H1 (cell line): ENCODE results near the gene CFAP74. TPM values are rescaled to one million over a fixed set of nuclear protein-coding genes. Genes with fewer than 3 reads are reported as not detected.

Experiments
- CTCF ChIA-PET: fragments of 300-600 bp; sonication (Branson Sonifier 250); formaldehyde crosslinking; loops from one replicate; lab custom pipeline; 2021; ENCODE audit not compliant: partially characterized antibody; lab: Charles Lee
- POLR2A ChIA-PET: fragments of 300-600 bp; sonication (Branson Sonifier 250); formaldehyde crosslinking; loops from one replicate; lab custom pipeline; 2021; ENCODE audit warnings: inconsistent platforms; ENCODE audit not compliant: partially characterized antibody; lab: Charles Lee
- DNase-seq, 2 experiments: peaks; one replicate each; pipeline versions ENCODE4 v3.0.0 to v3.0.0-alpha.2; 2010 to 2022; ENCODE audit warnings: low spot score in 2 of 2, low read depth in 1 of 2, mixed read lengths in 1 of 2
- FAIRE-seq: peaks from 2 replicates; lab custom pipeline; 2011; peaks lifted over from hg19 to GRCh38; lab: Jason Lieb, UNC
- H2AFZ ChIP-seq: 2 replicates; pipeline ENCODE4 v1.8.1; 2012; ENCODE audit warnings: low read length, inconsistent platforms
- H2AK5ac ChIP-seq: 2 replicates; pipeline ENCODE4 v1.6.1; 2013; ENCODE audit warnings: low read depth, low read length
- H2BK120ac ChIP-seq: replicated peaks from 2 replicates; pipeline ENCODE3; 2013; ENCODE audit warnings: low read depth, low read length, inconsistent platforms
- H2BK12ac ChIP-seq: 2 replicates; pipeline ENCODE4 v1.6.1; 2013; ENCODE audit warnings: low read depth, low read length
- H2BK15ac ChIP-seq: 2 replicates; pipeline ENCODE4 v1.6.1; 2013; ENCODE audit warnings: low read length
- H2BK20ac ChIP-seq: 2 replicates; pipeline ENCODE4 v1.6.1; 2013; ENCODE audit warnings: low read length
- H2BK5ac ChIP-seq: 2 replicates; pipeline ENCODE4 v1.6.1; 2013; ENCODE audit warnings: low read depth, low read length
- H3K14ac ChIP-seq: 2 replicates; pipeline ENCODE4 v1.6.1; 2013; ENCODE audit warnings: inconsistent platforms; ENCODE audit not compliant: insufficient read length
- H3K18ac ChIP-seq: 2 replicates; pipeline ENCODE4 v1.6.1; 2013; ENCODE audit warnings: low read length; ENCODE audit errors: extremely low read depth
- H3K23ac ChIP-seq: 2 replicates; pipeline ENCODE4 v1.6.1; 2013; ENCODE audit warnings: inconsistent platforms; ENCODE audit not compliant: insufficient read length
- H3K23me2 ChIP-seq: 2 replicates; pipeline ENCODE4 v1.6.1; 2013; ENCODE audit warnings: low read depth, low read length
- H3K27ac ChIP-seq: 2 replicates; pipeline ENCODE4 v1.6.1; 2011; ENCODE audit warnings: low read depth, low read length, inconsistent platforms
- H3K27me3 ChIP-seq, 4 experiments: replicated peaks in 1 of 4; 1 replicate in 1 of 4; 2 replicates in 3 of 4; pipeline versions ENCODE4 v1.6.1 to v1.8.1; 2011 to 2013; ENCODE audit warnings: low read length in 3 of 4, mild to moderate bottlenecking in 3 of 4, inconsistent platforms in 2 of 4, mixed read lengths in 2 of 4, moderate library complexity in 1 of 4; ENCODE audit not compliant: control insufficient read depth in 3 of 4, insufficient read depth in 3 of 4; ENCODE audit errors: extremely low read depth in 1 of 4
- H3K36me3 ChIP-seq, 4 experiments: 2 replicates each; pipeline versions ENCODE4 v1.6.1 to v1.8.1; 2011 to 2013; ENCODE audit warnings: mild to moderate bottlenecking in 4 of 4, low read length in 3 of 4, moderate library complexity in 2 of 4, control low read depth in 1 of 4, inconsistent platforms in 1 of 4; ENCODE audit not compliant: insufficient read depth in 4 of 4, control insufficient read depth in 2 of 4
- H3K4ac ChIP-seq: replicated peaks from 2 replicates; pipeline ENCODE3; 2013; ENCODE audit warnings: low read length, low read depth, mixed read lengths, inconsistent platforms; ENCODE audit not compliant: insufficient read length
- H3K4me1 ChIP-seq, 4 experiments: replicated peaks in 1 of 4; 1 replicate in 1 of 4; 2 replicates in 3 of 4; pipeline versions ENCODE4 v1.6.1 to v1.8.1; 2011 to 2013; ENCODE audit warnings: low read length in 3 of 4, inconsistent platforms in 2 of 4, mixed read lengths in 1 of 4; ENCODE audit not compliant: insufficient read depth in 4 of 4, control insufficient read depth in 3 of 4
- H3K4me2 ChIP-seq, 2 experiments: 2 replicates each; pipeline versions ENCODE4 v1.6.1 to v1.8.1; 2011 to 2013; ENCODE audit warnings: low read depth in 2 of 2, low read length in 2 of 2, control low read depth in 1 of 2, inconsistent platforms in 1 of 2, mild to moderate bottlenecking in 1 of 2; ENCODE audit not compliant: insufficient read depth in 1 of 2
- H3K4me3 ChIP-seq, 4 experiments: fragments of 200-600, 300-600 bp in 1 of 4; sonication (generic), shearing (Covaris generic), sonication (Bioruptor Twin) in 1 of 4; 2 replicates each; pipeline versions ENCODE4 v1.5.1 to v1.8.1; 2011 to 2016; ENCODE audit warnings: low read length in 4 of 4, low read depth in 3 of 4, control low read depth in 2 of 4, inconsistent platforms in 2 of 4, mild to moderate bottlenecking in 2 of 4, mixed read lengths in 1 of 4, moderate library complexity in 1 of 4; ENCODE audit not compliant: insufficient read depth in 2 of 4; ENCODE audit errors: extremely low read depth in 1 of 4
- H3K56ac ChIP-seq: replicated peaks from 2 replicates; pipeline ENCODE3; 2013; ENCODE audit warnings: low read depth, mild to moderate bottlenecking, mixed read lengths, low read length, inconsistent platforms; ENCODE audit not compliant: insufficient read length
- H3K79me1 ChIP-seq: 2 replicates; pipeline ENCODE4 v1.6.1; 2013; ENCODE audit warnings: low read depth, low read length, control low read depth
- H3K79me2 ChIP-seq, 2 experiments: 2 replicates each; pipeline versions ENCODE4 v1.6.1 to v1.8.1; 2012 to 2013; ENCODE audit warnings: low read length in 2 of 2, mild to moderate bottlenecking in 2 of 2, inconsistent platforms in 1 of 2; ENCODE audit not compliant: insufficient read depth in 2 of 2, control insufficient read depth in 1 of 2
- H3K9ac ChIP-seq, 4 experiments: replicated peaks in 1 of 4; 1 replicate in 1 of 4; 2 replicates in 3 of 4; pipeline versions ENCODE4 v1.6.1 to v1.8.1; 2011 to 2013; ENCODE audit warnings: low read depth in 3 of 4, low read length in 3 of 4, control low read depth in 2 of 4, mild to moderate bottlenecking in 2 of 4, moderate library complexity in 2 of 4, inconsistent platforms in 1 of 4; ENCODE audit errors: extremely low read depth in 1 of 4
- H3K9me3 ChIP-seq, 2 experiments: 2 replicates each; pipeline versions ENCODE4 v1.6.1 to v1.8.1; 2012 to 2013; ENCODE audit warnings: mild to moderate bottlenecking in 2 of 2, moderate library complexity in 2 of 2, control low read depth in 1 of 2, inconsistent platforms in 1 of 2, low read depth in 1 of 2, low read length in 1 of 2, mixed read lengths in 1 of 2; ENCODE audit not compliant: insufficient read depth in 2 of 2
- H4K20me1 ChIP-seq, 2 experiments: replicated peaks in 1 of 2; 2 replicates each; pipeline versions ENCODE3 to v1.8.1; 2011 to 2013; ENCODE audit warnings: inconsistent platforms in 2 of 2, low read length in 2 of 2, mild to moderate bottlenecking in 1 of 2; ENCODE audit not compliant: insufficient read depth in 2 of 2, control insufficient read depth in 1 of 2
- H4K5ac ChIP-seq: 2 replicates; pipeline ENCODE4 v1.6.1; 2013; ENCODE audit warnings: low read length, low read depth, mixed read lengths, inconsistent platforms; ENCODE audit not compliant: insufficient read length
- H4K8ac ChIP-seq: 2 replicates; pipeline ENCODE4 v1.8.0; 2013; ENCODE audit warnings: mild to moderate bottlenecking, moderate library complexity, low read length, inconsistent platforms; ENCODE audit not compliant: insufficient read depth; ENCODE audit errors: extremely low read depth
- H4K91ac ChIP-seq: replicated peaks from 2 replicates; pipeline ENCODE3; 2013; ENCODE audit warnings: low read length, mixed read lengths, inconsistent platforms; ENCODE audit not compliant: insufficient read length
- CHD1 ChIP-seq: IDR thresholded peaks from 2 replicates; pipeline ENCODE4 v1.6.1; 2012; ENCODE audit warnings: low read depth, low read length, improper control_type of control experiment
- EGR1 ChIP-seq: IDR thresholded peaks from 2 replicates; pipeline ENCODE4 v1.6.1; 2011; ENCODE audit warnings: low read depth, low read length, borderline replicate concordance
- SIRT6 ChIP-seq: IDR thresholded peaks from one replicate; pipeline ENCODE4 v1.7.1; 2012; ENCODE audit warnings: low read length, inconsistent platforms
- SP2 ChIP-seq: IDR thresholded peaks from 2 replicates; pipeline ENCODE4 v1.6.1; 2012; ENCODE audit warnings: mild to moderate bottlenecking, low read length, inconsistent platforms
- SRF ChIP-seq: IDR thresholded peaks from 2 replicates; pipeline ENCODE4 v1.6.1; 2011; ENCODE audit warnings: mild to moderate bottlenecking, low read depth, low read length, moderate library complexity
- SUZ12 ChIP-seq: fragments of 200-600 bp; sonication (generic); IDR thresholded peaks from 2 replicates; pipeline ENCODE4 v1.6.1; 2012; ENCODE audit warnings: mild to moderate bottlenecking, inconsistent platforms, low read length, moderate library complexity, mixed read lengths
- WGBS, 2 experiments: shearing (Covaris generic) in 1 of 2; methylation state at CpG; one replicate each; pipeline versions ENCODE4 v1.1.6 to v1.1.7; 2013 to 2015; ENCODE audit warnings: low lambda C conversion rate in 2 of 2, mixed read lengths in 2 of 2, inconsistent platforms in 1 of 2, low coverage in 1 of 2, missing lambda C conversion rate in 1 of 2; ENCODE audit not compliant: insufficient replicate concordance in 2 of 2, insufficient coverage in 1 of 2, insufficient read length in 1 of 2; ENCODE audit errors: extremely low coverage in 1 of 2, missing lambda C conversion rate in 1 of 2; 5-methylcytosine and 5-hydroxymethylcytosine counted together
- polyA plus RNA-seq, 7 experiments: library from polyadenylated mRNA; depleted of rRNA in 3 of 7; stranded (reverse) in 5 of 7; unstranded in 2 of 7; fragments of >200 nt in 5 of 7; fragments of 200-250 nt in 2 of 7; gene quantifications; 1 replicate in 5 of 7; 2 replicates in 1 of 7; 4 replicates in 1 of 7; pipeline versions ENCODE4 v1.2.1 to v1.2.3, GENCODE V29; 2011 to 2013; ENCODE audit warnings: missing spikeins in 2 of 7, mixed read lengths in 2 of 7
- total RNA-seq: library from RNA; stranded (reverse); fragmentation: NEBNext Ultra II Directional; extraction: Animal tissue kit (Norgen Biotek cat#: 25700); gene quantifications from 2 replicates; pipeline ENCODE4 v1.2.1, GENCODE V29; 2021

CFAP74 gene
- total and polyA plus RNA-seq, 2 of the 8 experiments (the other 6 are each of a cell fraction or from before 2014, with no cell fraction given), result 0.09 to 0.20 TPM

DNA sequence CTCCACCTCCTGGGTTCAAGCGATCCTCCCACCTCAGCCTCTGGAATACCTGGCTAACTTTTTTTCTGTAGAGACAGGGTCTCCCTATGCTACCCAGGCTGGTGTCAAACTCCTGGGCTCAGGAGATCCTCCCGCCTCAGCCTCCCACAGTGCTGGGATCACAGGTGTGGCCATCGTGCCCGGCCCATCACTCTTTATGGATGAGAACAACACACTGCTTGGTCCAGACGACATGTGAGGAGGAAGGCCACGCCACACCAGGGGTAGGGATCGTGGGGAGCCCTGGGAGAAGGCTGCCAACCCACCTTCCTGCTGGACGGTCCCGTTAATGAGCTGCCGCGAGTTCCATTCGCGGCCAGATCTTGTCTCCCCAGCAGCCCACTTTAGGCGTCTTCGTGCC is 10.6 kb upstream of the CFAP74 start:
- Histone ChIP-seq H2BK5ac (no peak overlapping the region), H3K14ac (no peak overlapping the region), H4K5ac (no peak overlapping the region), H3K79me1 (no peaks in the 10 kb centered on the region), H3K23ac (no peak overlapping the region), H3K56ac (no peak overlapping the region), H2BK20ac (no peak overlapping the region), H3K4me2 (no peak overlapping the region), H4K20me1 (no peaks in the 10 kb centered on the region), H3K9me3 (no peaks in the 10 kb centered on the region), H3K27ac (no peak overlapping the region), H3K4me1 (peaks cover 0 to 5% (median 3%) of the 10 kb centered on the region in 4 experiments; a peak in 4 of 7 replicates), H3K27me3 (peaks cover 0 to 2% (median under 1%) of the 10 kb centered on the region in 4 experiments; a peak in 4 of 7 replicates), H3K79me2 (no peaks in the 10 kb centered on the region), H3K18ac (no peak overlapping the region), H3K4ac (no peak overlapping the region), H2BK120ac (no peak overlapping the region), H2BK15ac (0 out of 2 replicates have a peak overlapping the region, but pooled peaks have one; percentile 31), H2BK12ac (no peak overlapping the region), H3K36me3 (no peaks in the 10 kb centered on the region), H3K23me2 (peaks cover 2% of the 10 kb centered on the region; the same call in 1 of the 2 replicates), H4K91ac (no peak overlapping the region), H2AK5ac (no peak overlapping the region), H3K9ac (no peak overlapping the region), H2AFZ (no peak overlapping the region), H4K8ac (no peak overlapping the region), H3K4me3 (no peak overlapping the region)
- ChIA-PET CTCF (interaction anchor here (0.9 to 2.7 kb wide), 5 partner anchors 30 to 70 kb away, joined by 3 to 15 read pairs (median 4); no protein-coding TSS in a partner anchor), POLR2A (interaction anchor here (0.9 kb wide), 1 partner anchor 11 kb away, joined by 3 read pairs; no protein-coding TSS in a partner anchor)
- DNase-seq (no peak), FAIRE-seq (no peak)
- no peak for TF ChIP-seq CHD1
- TF ChIP-seq EGR1, result no peak
- no peak for TF ChIP-seq SIRT6
- TF ChIP-seq SP2, result no peak
- no peak for TF ChIP-seq SUZ12
- no peak for TF ChIP-seq SRF
- 95% methylated on average over 15 of the region's 15 CpGs; no CpG with 5 or more reads in 1 of the 2 experiments for WGBS, 2 experiments
